GM21723 (cell line): ENCODE data around the gene CLEC18B.
"Not testable (repeated sequence)": the region's sequence is repeated elsewhere in the genome, so short reads cannot be mapped to it uniquely, and the experiment has no call there.

Experiments
- ATAC-seq: cut with Tn5 transposase; IDR thresholded peaks from one replicate; pipeline ENCODE4 v1.9.1; 2021; ENCODE audit warnings: mild to moderate bottlenecking, moderate library complexity; ENCODE audit not compliant: unreplicated experiment

The CLEC18B gene

DNA sequence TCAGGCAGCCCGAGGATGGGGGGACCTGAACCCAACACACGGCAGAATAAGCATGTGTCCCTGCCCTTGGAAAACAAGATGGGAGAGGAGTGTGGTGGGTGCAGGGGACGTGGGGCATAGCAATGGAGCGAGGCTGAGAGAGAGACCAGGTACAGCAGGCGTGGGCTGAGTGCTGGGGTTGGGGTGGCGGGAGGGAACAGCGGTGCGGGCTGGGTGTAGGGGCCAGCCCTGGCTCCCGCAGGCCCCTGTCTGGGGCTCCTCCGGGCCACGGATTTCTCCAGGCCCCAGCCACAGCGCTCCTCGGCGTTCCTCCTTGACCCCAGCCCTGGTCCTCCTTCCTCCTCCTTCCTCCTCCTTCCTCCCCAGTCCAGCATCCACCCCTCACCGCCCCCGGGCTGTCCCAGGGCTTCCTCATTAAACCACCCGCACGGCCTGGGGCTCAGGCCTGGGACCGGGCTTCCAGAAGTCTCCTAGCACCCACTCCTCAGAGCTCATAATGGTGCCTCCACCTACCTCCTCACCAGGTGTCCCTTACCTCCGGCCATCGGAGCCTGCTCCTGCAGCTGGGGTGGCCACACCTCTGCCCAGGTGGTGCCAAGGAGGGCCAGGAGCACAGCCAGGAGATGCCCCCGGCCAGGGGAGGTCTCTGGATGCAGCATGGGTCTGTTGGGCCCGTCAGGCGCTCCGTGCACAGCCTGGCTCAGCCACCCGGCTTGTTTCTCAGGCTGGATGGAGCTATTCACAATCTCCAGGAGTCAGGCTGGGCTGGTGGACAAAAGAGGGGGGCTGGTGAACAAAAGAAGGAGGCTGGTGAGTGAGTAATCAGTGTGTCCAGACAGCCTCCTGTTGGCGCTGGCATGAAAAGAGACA lies at the start of gene CLEC18B:
TSS of gene CLEC18B (minus strand) at position 867 of the 870 bp plus-strand sequence. CDS start at position 659, 208 bp downstream.
- ATAC-seq: not testable (repeated sequence)

DNA sequence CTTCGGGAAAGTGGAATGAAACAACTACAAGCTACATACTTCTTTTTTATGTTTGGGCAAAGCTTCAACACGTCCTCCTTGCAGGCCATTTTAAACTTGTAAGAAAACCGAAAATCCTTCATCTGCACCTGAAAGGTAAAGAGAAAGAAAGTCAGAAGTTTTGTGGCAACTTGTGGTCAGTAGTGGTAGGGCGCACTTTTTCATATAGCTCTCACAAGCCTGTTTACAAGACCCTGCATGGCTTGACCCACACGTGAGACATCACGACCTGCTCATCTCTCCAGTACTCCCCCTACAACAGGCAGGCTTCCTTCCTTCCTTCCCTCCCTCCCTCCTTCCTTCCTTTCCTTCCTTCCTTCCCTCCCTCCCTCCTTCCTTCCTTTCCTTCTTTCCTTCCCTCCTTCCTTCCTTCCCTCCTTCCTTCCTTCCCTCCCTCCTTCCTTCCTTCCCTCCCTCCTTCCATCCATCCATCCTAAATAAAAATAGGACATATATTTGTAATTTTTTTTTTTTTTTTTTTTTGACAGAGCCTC lies 48.7 kb upstream of the CLEC18B start:
- no peak for ATAC-seq

DNA sequence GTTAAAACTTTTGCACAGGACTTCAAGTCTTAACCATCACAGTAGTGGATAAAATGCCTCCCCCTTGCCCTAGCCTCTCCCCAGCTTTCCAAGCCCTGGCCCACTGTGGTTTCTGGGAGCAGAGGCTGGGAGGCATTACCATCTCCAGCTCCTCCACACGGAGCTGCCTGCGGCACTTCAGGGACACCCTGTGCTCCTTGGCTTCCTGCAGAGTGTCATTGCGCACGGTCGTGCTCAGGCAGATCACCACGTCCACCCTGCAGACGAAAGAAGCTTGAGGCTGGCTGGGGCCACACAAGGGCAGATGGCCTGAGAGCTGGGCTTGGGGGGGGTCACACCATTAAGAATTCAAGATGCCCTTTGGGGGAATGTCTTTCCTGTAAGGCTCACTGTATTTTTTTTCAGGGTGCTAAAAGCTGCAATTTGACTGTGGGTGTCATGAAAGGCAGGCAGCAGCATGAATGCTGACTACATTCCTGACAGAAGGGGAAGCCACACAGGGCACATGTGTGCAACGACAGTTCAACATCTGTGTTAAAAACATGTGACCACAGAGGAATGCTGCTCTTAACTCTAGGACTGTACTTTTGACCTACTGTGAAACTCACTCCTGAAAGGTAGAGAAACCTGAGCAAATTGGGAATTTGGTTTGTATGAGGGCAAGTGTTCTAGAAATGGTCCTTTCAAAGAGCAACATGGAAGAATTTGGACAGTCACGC lies 47.7 kb upstream of the CLEC18B start:
- no peak for ATAC-seq

DNA sequence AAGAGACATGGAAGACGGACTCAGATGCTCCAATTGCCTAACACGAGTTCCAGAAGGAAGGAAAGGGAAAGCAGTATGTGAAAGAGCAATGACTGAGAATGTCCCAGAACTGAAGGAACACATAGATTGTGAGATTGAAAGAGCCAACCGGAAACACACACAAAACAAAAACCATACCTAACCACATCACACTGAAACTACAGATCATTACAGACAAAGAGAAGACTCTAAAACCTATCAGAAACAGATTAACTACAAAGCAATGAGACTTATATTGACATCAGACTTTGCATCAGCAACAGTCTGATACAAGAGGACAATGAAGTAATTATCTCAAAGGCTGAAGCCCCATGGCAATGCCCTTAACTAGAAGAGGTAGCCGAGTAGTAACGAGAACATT lies 45.6 kb upstream of the CLEC18B start:
- peak; percentile 54 for ATAC-seq

DNA sequence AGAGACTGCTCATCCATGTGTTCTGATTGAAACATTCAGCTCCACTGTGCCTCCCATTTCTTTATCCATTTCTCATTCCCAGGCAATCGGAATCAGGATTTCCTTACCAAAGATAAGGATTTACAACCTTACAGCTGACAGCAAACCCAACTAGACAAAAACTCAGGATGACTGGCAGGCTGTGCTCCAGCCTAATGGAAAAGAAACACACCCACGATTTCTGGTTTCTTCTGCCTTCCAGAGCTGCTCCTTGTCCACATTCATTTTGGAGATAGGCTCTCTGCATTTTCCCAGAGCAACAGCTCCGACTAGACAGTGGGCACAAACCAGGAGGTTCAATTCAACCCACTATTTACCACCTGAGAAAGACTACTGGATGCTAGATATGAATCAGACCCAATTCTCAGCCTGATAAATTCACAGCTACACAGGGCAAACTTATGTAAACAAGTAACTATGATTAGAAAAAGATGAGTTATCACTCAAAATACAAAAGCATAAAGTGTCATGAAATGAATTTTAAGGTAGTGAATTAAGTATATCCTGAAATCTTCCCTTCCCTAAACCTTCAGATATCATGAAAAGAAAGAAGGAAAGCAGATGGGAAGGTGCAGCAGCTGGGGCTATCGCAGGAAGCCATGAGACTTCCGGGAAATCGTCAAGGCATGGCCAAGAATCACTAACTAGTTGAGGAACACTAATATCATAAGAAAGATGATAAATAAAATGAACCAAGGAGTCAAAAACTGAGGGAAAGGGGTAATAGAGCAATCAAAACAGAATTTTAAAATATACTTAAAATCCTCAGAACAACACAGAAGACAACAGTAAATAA lies 44.8 kb upstream of the CLEC18B start:
- ATAC-seq: no peak

DNA sequence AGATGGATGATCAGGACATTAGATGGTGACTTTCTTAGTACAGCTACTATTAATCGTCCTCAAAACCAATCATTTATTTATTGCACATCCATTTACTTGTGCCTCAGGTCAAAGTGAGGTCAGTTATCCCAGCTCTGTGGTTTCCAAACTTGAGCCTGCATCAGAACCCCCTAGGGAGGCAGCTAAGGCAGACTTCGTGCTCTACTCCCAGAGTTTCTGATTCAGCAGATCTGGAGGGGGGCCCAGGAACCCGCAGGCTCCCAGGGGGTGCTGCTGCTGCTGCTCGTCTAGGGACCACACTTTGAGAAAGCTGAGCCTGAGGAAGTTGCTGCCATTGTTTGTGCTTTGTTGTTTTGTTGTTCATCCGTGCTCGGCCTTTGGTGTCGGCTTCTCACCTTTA lies 44.0 kb upstream of the CLEC18B start:
- no peak for ATAC-seq

DNA sequence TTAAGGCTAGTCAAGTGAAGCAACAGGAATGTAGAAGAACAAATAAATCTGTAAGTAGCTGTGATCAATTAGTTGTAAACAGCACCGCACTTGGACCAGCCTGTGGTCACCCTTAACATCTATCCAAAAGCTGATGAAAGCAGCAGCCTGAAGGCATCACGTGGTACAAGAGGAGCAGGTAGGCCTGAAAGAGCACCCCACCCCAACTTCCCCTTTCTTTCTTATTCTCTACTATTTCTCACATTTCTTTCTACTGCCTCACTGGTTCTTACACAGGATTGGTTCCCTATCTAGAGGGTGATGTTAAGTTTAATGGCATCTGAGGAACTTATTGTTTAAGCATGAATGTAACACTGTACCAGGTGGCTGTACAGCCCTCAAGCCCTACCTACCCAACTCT lies 42.6 kb upstream of the CLEC18B start:
- peak; percentile 58 for ATAC-seq

DNA sequence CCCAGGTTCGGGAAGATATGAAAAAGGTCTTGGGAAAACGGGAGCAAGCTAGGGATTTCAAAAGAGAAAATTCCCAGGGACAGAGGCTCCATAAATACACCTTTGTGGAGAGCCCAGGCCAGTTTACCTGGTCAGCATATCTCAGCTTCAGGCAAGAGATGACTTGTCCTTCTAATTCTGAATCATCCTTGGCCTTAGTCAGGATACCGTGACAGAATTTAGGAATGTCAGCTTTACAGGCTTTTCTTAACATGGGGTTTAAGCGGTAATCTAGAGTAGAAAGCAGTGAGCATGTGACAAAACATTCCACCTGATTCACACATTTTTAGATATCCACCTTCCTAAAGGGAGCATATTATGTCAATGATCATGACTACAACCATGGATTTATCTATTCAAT lies 41.1 kb upstream of the CLEC18B start:
- no peak for ATAC-seq

DNA sequence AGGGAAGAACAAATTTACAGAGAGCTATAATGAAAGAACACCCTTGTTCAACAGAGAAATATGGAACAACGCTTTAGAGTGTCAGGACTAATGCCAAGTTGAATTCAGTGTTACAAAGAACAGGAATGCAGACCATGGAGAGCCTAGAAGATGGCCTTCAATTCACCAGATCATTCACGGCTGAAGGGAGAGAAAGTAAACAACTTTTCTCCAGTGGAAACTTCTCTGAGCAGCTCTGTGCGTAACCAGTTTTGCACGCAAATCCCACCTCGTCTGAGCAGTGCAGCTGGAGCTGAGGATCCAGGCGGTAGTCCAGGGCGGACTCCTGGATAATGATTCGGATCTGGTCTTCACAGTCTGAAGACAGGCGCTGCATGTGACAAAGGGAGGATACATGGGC lies 40.5 kb upstream of the CLEC18B start:
- no peak for ATAC-seq

DNA sequence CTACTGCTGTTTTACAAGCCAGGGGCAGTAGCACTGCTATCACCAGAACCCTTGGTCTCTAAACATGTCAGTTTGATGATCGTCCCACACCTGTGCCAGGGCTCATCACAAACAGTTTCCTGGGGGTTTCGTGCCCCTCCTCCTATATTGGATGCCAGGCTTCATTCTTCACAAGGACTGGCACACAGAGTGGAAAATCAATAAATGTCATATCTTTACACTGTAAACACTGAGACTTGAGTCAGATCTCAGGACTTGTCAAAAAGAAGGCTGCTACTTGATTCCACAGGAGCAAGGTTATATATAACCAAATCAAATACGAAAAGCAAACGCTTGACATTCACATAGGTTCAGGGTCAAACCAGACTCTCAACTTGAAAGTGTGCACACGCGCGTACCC lies 39.3 kb upstream of the CLEC18B start:
- no peak for ATAC-seq

DNA sequence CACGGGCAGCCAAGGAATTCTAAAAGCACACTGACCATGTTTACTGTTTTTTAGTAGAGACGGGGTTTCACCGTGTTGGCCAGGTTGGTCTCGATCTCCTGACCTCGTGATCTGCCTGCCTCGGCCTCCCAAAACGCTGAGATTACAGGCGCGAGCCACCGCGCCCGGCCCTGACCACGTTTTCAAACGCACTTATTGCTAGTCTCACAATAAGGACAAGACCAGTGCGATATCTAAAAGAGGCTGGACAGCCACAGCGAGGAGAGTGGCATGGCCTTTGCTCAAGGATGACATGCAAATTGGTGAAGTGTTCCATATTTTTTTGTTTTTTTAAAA lies 35.0 kb upstream of the CLEC18B start:
- ATAC-seq: no peak

DNA sequence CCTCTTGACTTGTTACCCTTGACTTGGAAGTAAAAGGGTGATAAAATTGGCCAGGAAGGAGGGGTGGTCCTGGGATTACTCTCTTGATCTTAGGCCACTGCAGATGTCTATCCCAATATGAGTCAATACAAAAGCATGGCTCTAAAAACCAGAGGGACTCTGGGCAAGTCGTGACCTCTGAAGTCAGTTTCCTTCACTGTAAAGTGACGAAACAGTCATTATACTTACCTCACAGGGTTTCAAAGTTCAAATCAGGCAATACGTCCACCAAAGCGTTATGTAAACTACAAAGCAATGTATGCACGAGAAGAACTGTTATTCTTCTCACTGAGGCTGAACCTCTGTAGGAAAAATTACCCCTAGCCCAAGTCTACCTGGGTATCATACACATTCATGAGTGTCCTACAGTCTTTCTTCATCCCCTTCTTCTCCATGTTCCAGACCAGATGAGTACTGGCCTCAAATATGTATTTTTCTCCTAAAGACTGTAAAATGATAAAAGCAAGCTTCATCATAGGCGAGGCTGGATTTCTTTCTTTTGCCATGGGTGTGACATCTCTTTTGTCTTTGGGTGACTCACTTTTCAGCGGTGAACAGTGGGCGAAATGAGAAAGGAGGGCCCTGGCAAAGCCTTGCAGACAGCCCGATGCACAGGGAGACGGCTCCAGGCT lies 34.5 kb upstream of the CLEC18B start:
- ATAC-seq: no peak

DNA sequence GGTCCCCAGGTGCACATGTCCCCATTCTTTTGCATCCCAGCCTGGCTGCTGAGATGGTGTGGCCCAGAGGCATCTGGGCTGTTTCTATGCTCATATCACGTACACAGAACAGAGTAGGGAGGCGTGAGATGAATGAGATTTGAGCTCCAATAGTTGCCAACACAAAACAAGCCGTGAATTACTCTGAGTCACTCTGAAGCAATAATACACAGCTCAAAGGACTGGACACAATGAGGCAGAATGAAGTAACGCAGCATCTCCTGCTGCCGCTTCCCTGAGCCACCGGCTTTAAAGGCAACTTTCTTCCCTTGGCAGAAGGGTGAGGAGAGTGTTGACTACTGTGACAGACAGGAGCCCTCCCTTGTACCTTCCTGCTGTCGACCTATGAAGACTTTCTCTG lies 33.9 kb upstream of the CLEC18B start:
- no peak for ATAC-seq

DNA sequence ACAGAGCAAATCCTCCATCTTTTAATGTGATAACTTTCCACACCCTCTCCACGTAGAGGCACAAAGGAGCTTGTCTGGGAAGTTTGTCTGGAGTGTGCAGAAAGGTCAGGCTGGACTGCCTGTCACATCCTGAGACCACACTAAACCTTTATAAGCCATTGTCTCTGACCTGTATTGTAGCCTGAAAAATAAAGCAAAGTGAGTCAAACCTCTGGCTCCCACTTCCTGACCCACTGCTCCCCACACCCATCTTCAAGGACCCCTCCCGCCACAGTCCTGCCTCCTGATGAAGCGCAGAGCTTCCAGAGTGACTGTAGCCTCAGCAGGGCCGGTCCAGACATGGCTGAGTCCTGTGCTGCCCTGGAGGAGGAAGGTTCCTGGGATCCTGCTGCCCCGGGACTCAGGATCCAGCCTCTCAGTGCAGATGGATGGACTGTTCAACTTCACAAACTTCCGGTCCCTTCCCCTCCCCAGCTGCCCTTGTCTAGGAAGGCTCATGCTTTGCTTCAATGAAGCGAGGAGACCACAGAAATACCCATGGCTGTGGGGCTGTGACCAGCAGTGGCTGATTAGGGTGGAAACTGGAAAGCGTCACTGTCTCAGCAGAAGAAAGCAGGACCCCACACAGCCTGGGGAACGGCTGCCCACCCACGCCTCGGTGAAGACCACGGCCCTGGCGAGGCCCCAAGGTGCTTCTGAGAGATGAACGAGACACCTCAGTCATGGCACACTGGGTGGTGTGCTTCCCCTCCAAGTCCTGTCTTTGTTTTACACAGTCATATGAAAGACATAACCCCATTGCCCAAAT lies 30.9 kb upstream of the CLEC18B start:
- ATAC-seq: peak; percentile 87

DNA sequence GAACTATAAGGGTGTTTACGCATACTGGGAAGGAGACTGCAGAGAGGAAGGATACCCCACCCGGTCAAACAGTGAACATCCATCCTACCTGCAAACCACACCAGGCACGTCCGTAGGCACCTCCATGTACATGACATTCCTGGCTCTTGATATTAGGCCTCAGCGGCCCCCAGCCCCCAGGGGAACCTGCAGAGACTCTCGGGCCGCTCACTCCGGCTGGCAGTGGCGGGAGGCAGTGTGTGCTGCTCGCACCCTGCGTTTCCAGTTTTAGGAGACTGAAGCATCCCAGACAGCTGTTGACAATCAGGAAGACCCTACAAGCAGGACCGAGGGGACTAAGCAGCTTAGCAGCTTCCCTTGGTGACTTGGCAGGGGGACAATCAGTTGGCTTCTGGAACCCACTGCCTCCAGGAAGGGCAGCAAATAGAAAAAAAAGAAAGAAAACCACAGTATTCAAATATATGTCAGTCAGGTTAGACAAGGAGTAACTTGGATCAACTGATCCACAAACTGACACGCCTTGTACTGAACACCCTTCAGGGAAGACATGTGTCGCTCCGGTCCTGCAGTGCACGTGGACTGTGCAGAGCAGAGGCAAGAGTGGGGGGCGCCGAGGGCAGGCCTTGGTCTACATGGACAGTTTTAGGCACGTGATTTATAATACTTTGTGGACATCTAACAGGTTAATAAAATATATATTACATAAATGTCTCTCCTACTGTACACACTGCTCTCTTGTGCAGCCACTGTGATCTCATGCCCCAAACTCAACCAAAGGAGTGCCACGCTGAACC lies 29.9 kb upstream of the CLEC18B start:
- no peak for ATAC-seq

DNA sequence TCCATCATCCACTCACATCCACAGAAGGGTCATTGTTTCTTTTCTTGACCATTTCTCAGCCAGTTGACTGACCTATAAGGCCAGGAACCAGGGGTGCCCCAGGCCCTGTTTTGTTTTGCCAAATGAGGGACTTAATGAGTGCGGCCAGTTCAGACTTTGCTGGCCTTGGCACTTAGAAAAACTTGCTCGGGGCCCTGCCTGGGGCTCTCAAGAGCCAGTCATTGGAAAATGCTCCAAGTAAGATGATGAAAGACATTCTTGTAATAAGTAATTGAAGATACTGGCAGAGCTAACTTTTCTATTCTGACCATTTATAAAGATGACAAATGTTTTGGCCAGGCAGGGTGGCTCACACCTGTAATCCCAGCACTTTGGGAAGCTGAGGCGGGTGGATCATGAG lies 29.0 kb upstream of the CLEC18B start:
- ATAC-seq: no peak

DNA sequence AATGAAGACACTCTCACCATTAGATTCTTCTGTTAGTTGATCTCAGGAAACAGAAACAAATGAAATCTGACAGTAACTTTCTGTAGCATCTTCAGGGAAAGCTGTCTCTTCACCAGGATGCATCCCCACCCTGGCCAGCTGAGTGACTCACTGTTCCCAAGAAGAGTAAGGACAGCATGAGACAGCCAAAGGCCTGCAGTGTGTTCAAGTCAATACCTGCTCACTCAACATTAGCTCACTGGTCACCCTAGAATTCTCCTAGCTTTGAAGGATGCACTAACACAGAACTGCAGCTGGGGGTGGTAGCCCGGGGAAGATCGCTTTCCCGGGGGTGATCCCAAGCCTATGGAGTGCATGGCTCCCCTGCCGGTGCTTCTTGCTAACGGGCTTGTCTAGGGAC lies 28.2 kb upstream of the CLEC18B start:
- ATAC-seq: no peak

DNA sequence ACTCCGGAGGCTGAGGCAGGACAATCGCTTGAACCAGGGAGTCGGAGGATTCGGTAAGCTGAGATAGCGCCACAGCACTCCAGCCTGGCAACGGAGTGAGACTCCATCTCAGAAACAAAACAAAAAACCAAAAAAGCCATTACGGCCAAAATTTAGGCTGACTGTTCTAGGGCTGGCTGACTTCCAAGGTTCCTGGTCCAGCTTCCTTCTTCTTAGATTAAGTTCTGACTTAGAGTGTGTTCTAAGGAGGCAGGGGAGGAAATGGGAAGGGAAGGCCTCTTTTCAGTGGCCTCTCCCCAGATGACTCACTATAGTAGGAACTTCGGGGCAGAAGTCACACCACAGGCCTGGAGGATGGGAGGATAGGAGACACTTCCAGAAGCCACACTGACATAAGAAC lies 27.7 kb upstream of the CLEC18B start:
- no peak for ATAC-seq

DNA sequence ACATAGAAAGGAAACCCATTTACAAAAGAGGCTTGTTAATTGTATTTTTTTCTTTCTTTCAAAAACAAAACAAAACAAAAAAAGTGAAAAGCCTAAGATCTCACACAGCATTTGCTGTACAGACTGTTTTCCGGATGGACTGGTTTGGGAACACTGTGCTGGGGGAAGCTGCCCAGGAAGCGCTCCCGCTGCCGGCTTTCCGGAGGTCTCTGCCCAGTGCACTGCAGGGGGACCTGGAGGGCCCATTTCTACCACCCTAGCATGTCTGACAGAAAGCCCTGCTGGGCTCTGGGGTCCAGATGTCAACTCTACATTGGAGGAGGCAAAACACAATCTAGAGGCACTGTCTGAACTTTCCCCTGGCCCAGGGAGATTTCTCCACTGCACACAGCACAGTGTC lies 26.3 kb upstream of the CLEC18B start:
- ATAC-seq: no peak
